Kidney (tissue), 14 donors: Measurements from ENCODE around the gene EPHA1. TPM values are rescaled to one million over a fixed set of nuclear protein-coding genes. Genes with fewer than 3 reads are reported as not detected.

Experiments
- DNase-seq, 5 donors: peaks; one replicate each; pipeline ENCODE4 v3.0.0-alpha.2; 2013 to 2020
- FAIRE-seq: peaks from 2 replicates; lab custom pipeline; 2012; peaks lifted over from hg19 to GRCh38; lab: Jason Lieb, UNC
- H3K27ac ChIP-seq, 2 donors: one replicate each; pipeline ENCODE4 v1.7.0; 2013; ENCODE audit warnings: low read depth in 2 of 2, low read length in 2 of 2, inconsistent platforms in 1 of 2
- H3K27me3 ChIP-seq: one replicate; pipeline ENCODE4 v1.7.1; 2013; ENCODE audit warnings: low read length, inconsistent platforms; ENCODE audit not compliant: control insufficient read depth, insufficient read depth
- H3K36me3 ChIP-seq, 3 donors: one replicate each; pipeline versions ENCODE4 v1.7.0 to v1.7.1; 2013; ENCODE audit warnings: low read length in 3 of 3, control low read depth in 1 of 3, inconsistent platforms in 1 of 3; ENCODE audit not compliant: insufficient read depth in 3 of 3, control insufficient read depth in 2 of 3
- H3K4me1 ChIP-seq, 3 donors: one replicate each; pipeline versions ENCODE4 v1.7.0 to v1.7.1; 2013; ENCODE audit warnings: low read length in 3 of 3, inconsistent platforms in 1 of 3, low read depth in 1 of 3; ENCODE audit not compliant: control insufficient read depth in 2 of 3, insufficient read depth in 2 of 3
- H3K4me3 ChIP-seq, 3 donors: one replicate each; pipeline versions ENCODE4 v1.7.0 to v1.8.1; 2013; ENCODE audit warnings: low read length in 3 of 3, control low read depth in 1 of 3, inconsistent platforms in 1 of 3
- H3K9ac ChIP-seq, 3 donors: one replicate each; pipeline versions ENCODE4 v1.7.0 to v1.7.1; 2013; ENCODE audit warnings: low read length in 3 of 3, control low read depth in 1 of 3, inconsistent platforms in 1 of 3
- H3K9me3 ChIP-seq, 3 donors: one replicate each; pipeline versions ENCODE4 v1.7.0 to v1.7.1; 2013; ENCODE audit warnings: low read length in 3 of 3, control low read depth in 1 of 3, inconsistent platforms in 1 of 3; ENCODE audit not compliant: control insufficient read depth in 2 of 3, insufficient read depth in 1 of 3
- CTCF ChIP-seq: IDR thresholded peaks from 3 replicates; pipeline ENCODE4 v1.5.1; 2012; ENCODE audit warnings: mild to moderate bottlenecking, moderate library complexity, borderline replicate concordance; ENCODE audit not compliant: insufficient read depth; ENCODE audit errors: extremely low read depth
- intact Hi-C: fragments of 100-400 bp; cut with DNase I; formaldehyde crosslinking; loops from one replicate; pipeline ENCODE4 v1.11.1; 2022
- polyA plus RNA-seq: library from polyadenylated mRNA; stranded (reverse); fragments of 350-450 nt; fragmentation: Illumina TruSeq; extraction: RNeasy Lipid Tissue Mini Kit (QIAGEN cat#74804); gene quantifications from one replicate; pipeline ENCODE4 v1.2.3, GENCODE V29; 2014; ENCODE audit warnings: low read depth, low replicate concordance; ENCODE audit not compliant: insufficient read depth
- total RNA-seq: library from RNA; stranded (reverse); fragmentation: NEBNext Ultra II Directional; extraction: Animal tissue kit (Norgen Biotek cat#: 25700); gene quantifications from one replicate; pipeline ENCODE4 v1.2.1, GENCODE V29; 2021
- donor health status: control.
- donor health status: control.
- donor health status: control.
- donor health status: control.
- donor health status: control.
- donor health status: DM: yes; HTN: yes; CAD: no.
- donor health status: Normal renal cell carcinoma (clear cell type).

EPHA1 gene
- total and polyA plus RNA-seq, 2 donors from 2014 or later = 6.9 to 22.3 TPM

DNA sequence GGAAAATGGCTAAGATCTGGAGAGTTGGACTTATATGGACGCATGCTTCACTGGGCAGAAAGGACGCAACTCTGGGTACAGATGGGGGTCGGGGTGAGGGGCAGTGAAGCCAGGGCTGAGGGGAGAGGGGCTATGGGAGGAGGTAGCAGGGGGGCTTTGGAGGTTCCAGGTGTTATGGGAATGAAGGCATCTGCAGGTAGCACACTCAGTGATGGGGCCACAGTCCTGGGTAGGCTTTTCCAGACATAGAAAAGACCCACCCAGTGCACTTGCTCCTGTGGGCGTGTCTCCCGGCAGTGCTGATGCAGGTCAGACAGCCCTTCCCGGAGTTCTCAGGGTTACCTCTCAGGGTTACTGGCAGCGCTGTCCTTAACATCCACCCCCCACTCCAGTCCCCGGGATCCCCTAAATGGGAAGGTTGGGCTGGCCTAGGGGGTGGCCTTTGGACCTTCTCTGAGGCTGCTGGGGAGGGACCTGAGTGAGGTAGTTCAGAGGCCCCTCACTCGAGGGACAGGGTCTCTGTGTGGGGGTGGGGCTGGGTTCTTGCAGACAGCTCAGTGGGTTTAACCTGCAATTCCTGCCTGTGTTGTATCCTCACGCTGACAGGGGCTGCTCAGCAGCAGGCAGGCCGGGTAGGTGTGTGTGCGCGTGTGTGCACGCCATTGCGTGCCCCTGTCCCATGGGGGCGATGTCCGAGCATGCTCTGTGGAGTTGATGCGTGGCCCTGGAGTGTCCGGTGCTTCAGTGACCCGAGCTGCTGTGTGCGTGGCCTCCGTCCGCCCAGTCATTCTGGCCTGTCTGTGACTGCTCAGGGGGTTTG, 21.3 kb downstream of the EPHA1 start:
- FAIRE-seq (no peak), DNase-seq (peak in 1 of 5 donors; percentile 66)
- H3K9ac ChIP-seq = no peak overlapping the region
- H3K9me3 ChIP-seq = no peaks in the 10 kb centered on the region
- H3K4me1 ChIP-seq = peaks cover 0 to 33% (median 12%) of the 10 kb centered on the region in 3 donors
- TF ChIP-seq CTCF = no peak
- peaks cover 3 to 15% (median 8%) of the 10 kb centered on the region in 3 donors for H3K36me3 ChIP-seq
- no peaks in the 10 kb centered on the region for H3K27me3 ChIP-seq
- no peak overlapping the region for H3K4me3 ChIP-seq
- intact Hi-C loops = no loop called here
- no peak overlapping the region for H3K27ac ChIP-seq

DNA sequence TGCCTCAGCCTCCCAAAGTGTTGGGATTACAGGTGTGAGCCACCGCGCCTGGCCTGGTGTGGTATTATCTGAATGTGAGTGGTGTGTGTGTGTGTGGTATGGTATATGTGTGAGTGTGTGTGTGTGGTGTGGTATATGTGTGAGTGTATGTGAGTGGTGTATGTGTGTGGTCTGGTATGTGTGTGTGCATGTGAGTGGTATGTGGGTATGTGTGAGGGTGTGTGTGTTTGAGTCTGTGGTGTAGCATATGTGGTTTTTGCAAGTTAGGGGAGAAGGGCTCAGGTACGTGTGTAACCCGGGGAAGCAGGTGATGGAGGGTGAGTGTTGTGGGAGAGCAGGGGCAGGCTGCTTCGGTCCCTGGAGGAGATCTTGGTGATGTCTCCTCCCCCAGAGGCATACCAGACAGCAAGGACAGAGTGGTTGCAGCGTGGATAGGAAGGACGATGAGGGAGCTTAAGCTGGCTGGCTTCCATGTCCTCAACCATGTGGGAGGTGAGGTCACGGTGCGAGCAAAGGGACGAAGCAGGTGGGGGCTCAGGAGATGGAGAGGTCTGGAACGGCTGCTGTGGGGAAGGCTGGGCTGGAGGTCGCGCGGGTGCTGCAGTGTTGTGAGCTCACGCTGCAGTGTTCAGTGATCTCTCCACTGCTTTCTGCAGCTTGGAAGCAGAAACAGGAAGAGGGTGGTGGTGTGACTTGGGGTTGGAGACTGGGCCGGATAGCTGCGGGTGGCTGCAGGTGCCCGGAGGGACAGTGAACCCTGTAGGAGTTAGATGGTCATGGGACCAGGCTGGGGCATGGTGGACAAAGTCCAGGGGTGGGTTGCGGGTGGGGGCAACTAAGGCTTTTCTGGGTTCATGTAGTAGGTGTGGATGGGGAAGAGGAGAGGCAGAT, 22.5 kb downstream of the EPHA1 start:
- Histone ChIP-seq H3K4me3 (peak overlapping the region in 1 of 3 donors; percentile 43), H3K4me1 (peaks cover 0 to 24% (median 12%) of the 10 kb centered on the region in 3 donors), H3K36me3 (peaks cover 3 to 15% (median 5%) of the 10 kb centered on the region in 3 donors), H3K9ac (no peak overlapping the region), H3K27ac (no peak overlapping the region), H3K27me3 (no peaks in the 10 kb centered on the region), H3K9me3 (no peaks in the 10 kb centered on the region)
- FAIRE-seq (no peak), DNase-seq (peak in 2 of 5 donors; percentile 17 to 72)
- intact Hi-C loops = no loop called here
- TF ChIP-seq CTCF = no peak

DNA sequence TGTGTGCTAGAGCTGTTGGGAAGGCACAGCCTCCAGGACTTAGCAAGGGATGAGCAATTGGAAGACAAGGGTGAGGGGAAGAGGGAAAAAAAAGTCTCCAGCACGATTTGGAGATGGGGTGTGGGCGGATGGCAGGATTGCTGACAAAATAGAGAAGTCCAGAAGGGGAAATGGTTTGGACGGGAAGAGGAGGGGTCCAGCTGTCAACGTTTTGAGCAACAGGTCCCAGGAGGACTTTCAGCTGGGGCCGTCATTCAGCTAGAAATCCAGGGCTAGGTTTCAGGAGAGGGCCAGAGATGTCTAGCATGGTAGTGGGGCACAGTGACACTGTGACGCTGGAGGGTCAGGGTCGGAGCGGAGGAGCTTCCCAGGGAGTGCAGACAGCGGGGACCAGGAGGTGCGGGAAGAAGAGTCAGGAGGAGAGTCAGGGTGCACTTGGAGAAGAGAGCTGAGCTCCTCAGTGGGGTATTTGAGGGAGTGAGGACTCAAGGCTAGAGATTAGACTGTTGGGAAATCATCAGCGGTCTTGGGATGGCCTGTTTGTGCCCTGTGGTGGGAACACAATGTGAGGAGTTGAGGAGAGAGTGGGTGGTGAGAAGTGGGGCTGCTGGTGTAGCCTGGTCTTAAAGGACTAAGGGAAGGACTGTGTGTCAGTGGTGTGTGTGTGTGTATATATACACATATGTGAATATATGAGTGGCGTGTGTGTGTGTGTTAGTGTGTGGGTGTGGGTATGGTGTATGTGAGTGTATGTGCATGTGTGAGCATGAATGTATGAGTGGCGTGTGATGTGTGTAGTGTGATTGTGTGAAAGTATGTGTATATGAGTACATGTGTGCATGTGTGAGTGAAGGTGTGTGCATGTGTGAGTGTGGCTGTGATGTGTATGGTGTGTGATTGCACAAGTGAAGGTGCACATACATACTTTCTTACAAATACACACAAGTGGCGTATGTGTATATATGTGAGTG, 23.7 kb downstream of the EPHA1 start:
- intact Hi-C loops = no loop called here
- Histone ChIP-seq H3K9me3 (no peaks in the 10 kb centered on the region), H3K4me1 (peaks cover 0 to 24% (median 12%) of the 10 kb centered on the region in 3 donors), H3K36me3 (peaks cover 0 to 10% (median 3%) of the 10 kb centered on the region in 3 donors), H3K27ac (peak overlapping the region in 1 of 2 donors; percentile 14), H3K27me3 (no peaks in the 10 kb centered on the region), H3K4me3 (no peak overlapping the region), H3K9ac (no peak overlapping the region)
- FAIRE-seq = no peak
- peak in 1 of 5 donors; percentile 58 for DNase-seq
- TF ChIP-seq CTCF = no peak
